ENCODE data around the gene TST. TPM values are rescaled to one million over a fixed set of nuclear protein-coding genes. Genes with fewer than 3 reads are reported as not detected.
A peak's percentile ranks its signal among the peaks of the same experiment; 100 is the strongest.

Gene TST
- polyA plus RNA-seq, 1 experiment: 26.3 TPM

GRCh38 chr22:37018815-37019308, 385 bp downstream of the TST start:
- no peaks in the 10 kb centered on the region; the same call in 1 of the 2 replicates for H3K9me3 ChIP-seq (ENCODE audit: control insufficient read depth, insufficient read depth, low read length)
- peak overlapping the region; percentile 78 for H3K4me3 ChIP-seq (ENCODE audit: low read depth, low read length)
- no peak for DNase-seq (ENCODE audit: low read depth, low spot score)
- H3K27ac ChIP-seq (ENCODE audit: low read depth, low read length): peak overlapping the region; percentile 57
- no peaks in the 10 kb centered on the region for H3K27me3 ChIP-seq (ENCODE audit: control insufficient read depth, insufficient read depth, low read length)
- ChIA-PET CTCF (interaction anchor here (0.6 to 5.0 kb wide), 3 partner anchors 13 to 163 kb away, joined by 4 to 36 read pairs (median 10); no protein-coding TSS in a partner anchor), POLR2A (interaction anchor here (0.6 to 1.6 kb wide), 5 partner anchors 11 to 243 kb away, joined by 3 to 9 read pairs (median 4); partner anchors contain the start of genes IFT27 and KCTD17)
- TF ChIP-seq CTCF (IDR thresholded peaks at IDR 0.05; ENCODE audit: low read depth, low read length): no peak

- POLR2A ChIA-PET: interaction anchor here (0.6 to 1.6 kb wide), 5 partner anchors 12 to 242 kb away, joined by 3 to 9 read pairs (median 4); partner anchors contain the start of genes IFT27 and KCTD17
- Histone ChIP-seq H3K4me3 (ENCODE audit: low read depth, low read length) (peak overlapping the region; percentile 78), H3K27ac (ENCODE audit: low read depth, low read length) (no peak overlapping the region), H3K9me3 (ENCODE audit: control insufficient read depth, insufficient read depth, low read length) (no peaks in the 10 kb centered on the region; the same call in 1 of the 2 replicates), H3K27me3 (ENCODE audit: control insufficient read depth, insufficient read depth, low read length) (no peaks in the 10 kb centered on the region)
- no peak for TF ChIP-seq CTCF (IDR thresholded peaks at IDR 0.05; ENCODE audit: low read depth, low read length)
- CTCF ChIA-PET: interaction anchor here (2.6 to 5.0 kb wide), 2 partner anchors 13 to 162 kb away, joined by 10 to 36 read pairs; no protein-coding TSS in a partner anchor
- DNase-seq (ENCODE audit: low read depth, low spot score): no peak
Observed at GRCh38 chr22:37018086-37018814, 997 bp downstream of the TST start.

- POLR2A ChIA-PET: interaction anchor here (0.6 to 0.7 kb wide), 2 partner anchors 26 to 79 kb away, joined by 3 to 4 read pairs; no protein-coding TSS in a partner anchor
- H3K4me3 ChIP-seq (ENCODE audit: low read depth, low read length): 0 out of 2 replicates have a peak overlapping the region, but pooled peaks have one; percentile 4
Observed at GRCh38 chr22:37017356-37017755, 1.9 kb downstream of the TST start.

GRCh38 chr22:37016134-37016910, 2.9 kb downstream of the TST start:
- H3K27ac ChIP-seq (ENCODE audit: low read depth, low read length): no peak overlapping the region
- no peaks in the 10 kb centered on the region; the same call in 1 of the 2 replicates for H3K9me3 ChIP-seq (ENCODE audit: control insufficient read depth, insufficient read depth, low read length)
- POLR2A ChIA-PET: no interaction called here
- DNase-seq (ENCODE audit: low read depth, low spot score): no peak
- H3K4me3 ChIP-seq (ENCODE audit: low read depth, low read length): no peak overlapping the region
- CTCF ChIA-PET: no interaction called here
- H3K27me3 ChIP-seq (ENCODE audit: control insufficient read depth, insufficient read depth, low read length): no peaks in the 10 kb centered on the region
- no peak for TF ChIP-seq CTCF (IDR thresholded peaks at IDR 0.05; ENCODE audit: low read depth, low read length)

More at GRCh38 chr22:37017356-37017755, 1.9 kb downstream of the TST start:
- Histone ChIP-seq H3K9me3 (ENCODE audit: control insufficient read depth, insufficient read depth, low read length) (no peaks in the 10 kb centered on the region; the same call in 1 of the 2 replicates), H3K27ac (ENCODE audit: low read depth, low read length) (no peak overlapping the region), H3K27me3 (ENCODE audit: control insufficient read depth, insufficient read depth, low read length) (no peaks in the 10 kb centered on the region)
- CTCF ChIA-PET: interaction anchor here (2.6 kb wide), 1 partner anchor 161 kb away, joined by 10 read pairs; no protein-coding TSS in a partner anchor
- no peak for TF ChIP-seq CTCF (IDR thresholded peaks at IDR 0.05; ENCODE audit: low read depth, low read length)
- no peak for DNase-seq (ENCODE audit: low read depth, low spot score)

All from AG04450 (cell line).